Neural crest cell (in vitro differentiated cells): ENCODE data around the gene MPO. TPM values are rescaled to one million over a fixed set of nuclear protein-coding genes. Genes with fewer than 3 reads are reported as not detected.

Experiments used
- DNase-seq: peaks from one replicate; pipeline ENCODE4 v3.0.0; 2021; ENCODE audit warnings: low read depth, mixed read lengths, low spot score
- H3K27ac Mint-ChIP-seq: one replicate; pipeline ENCODE4 v1.8.0; 2021; ENCODE audit warnings: mild to moderate bottlenecking, mixed read lengths; ENCODE audit not compliant: unreplicated experiment
- H3K27me3 Mint-ChIP-seq: 2 replicates; pipeline ENCODE4 v1.8.0; 2021; ENCODE audit warnings: low read depth, mild to moderate bottlenecking, mixed read lengths
- H3K36me3 Mint-ChIP-seq: 2 replicates; pipeline ENCODE4 v1.8.0; 2021; ENCODE audit warnings: low read depth, mild to moderate bottlenecking, mixed read lengths
- H3K4me1 Mint-ChIP-seq: 2 replicates; pipeline ENCODE4 v1.8.0; 2021; ENCODE audit warnings: mixed read lengths
- H3K4me3 Mint-ChIP-seq: one replicate; pipeline ENCODE4 v1.8.0; 2021; ENCODE audit warnings: mild to moderate bottlenecking, mixed read lengths
- H3K9me3 Mint-ChIP-seq: 2 replicates; pipeline ENCODE4 v1.8.0; 2021; ENCODE audit warnings: mixed read lengths
- total RNA-seq: library from RNA; stranded (reverse); gene quantifications from 2 replicates; pipeline ENCODE4 v1.2.1, GENCODE V29; 2021
- TF ChIP-seq, protein P1 (sequence below): fragments of 200-600 bp; sonication (generic); conservative IDR thresholded peaks from 2 replicates; pipeline ENCODE4 v1.5.0; 2021; ENCODE audit warnings: antibody characterized with exemption, mild to moderate bottlenecking

Gene MPO
- total RNA-seq, 1 donor from 2014 or later: not detected

DNA sequence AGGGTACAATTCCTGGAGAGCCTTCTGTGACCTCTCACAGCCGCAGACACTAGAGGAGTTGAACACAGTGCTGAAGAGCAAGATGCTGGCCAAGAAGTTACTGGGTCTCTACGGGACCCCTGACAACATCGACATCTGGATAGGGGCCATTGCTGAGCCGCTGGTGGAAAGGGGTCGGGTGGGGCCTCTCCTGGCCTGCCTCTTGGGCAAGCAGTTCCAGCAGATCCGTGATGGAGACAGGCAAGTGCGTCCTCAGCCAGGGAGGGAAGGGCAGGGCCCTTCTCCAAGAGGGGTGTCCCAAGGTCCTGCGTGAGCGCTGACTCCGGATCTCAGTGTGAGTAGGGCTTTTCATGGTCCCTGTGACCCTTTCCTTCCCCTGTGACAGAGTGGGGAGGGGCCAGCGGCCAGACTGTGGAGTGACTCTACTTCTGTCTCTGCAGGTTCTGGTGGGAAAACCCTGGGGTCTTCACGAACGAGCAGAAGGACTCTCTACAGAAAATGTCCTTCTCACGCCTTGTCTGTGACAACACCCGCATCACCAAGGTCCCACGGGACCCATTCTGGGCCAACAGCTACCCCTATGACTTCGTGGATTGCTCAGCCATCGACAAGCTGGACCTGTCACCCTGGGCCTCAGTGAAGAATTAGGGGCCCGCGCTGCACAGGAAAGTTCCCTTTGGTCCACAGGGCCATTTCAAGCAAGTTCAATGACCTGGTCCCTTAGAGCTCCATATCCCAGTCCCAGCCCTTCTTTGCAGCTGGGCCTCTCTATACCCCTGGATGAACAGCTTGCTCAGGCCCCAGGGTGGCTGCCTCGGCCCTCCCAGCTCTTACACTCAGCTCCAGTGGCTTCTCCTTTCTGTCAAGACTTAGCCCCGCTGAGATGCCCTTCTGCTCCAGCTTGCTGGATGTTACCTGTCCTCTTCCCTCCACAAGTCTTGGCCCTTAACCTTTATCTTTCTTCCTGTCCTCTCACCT is 13.1 kb downstream of the MPO start:
- Mint-ChIP-seq H3K9me3 (no peaks in the 10 kb centered on the region), H3K27ac (no peak overlapping the region), H3K36me3 (no peaks in the 10 kb centered on the region), H3K4me3 (no peak overlapping the region), H3K27me3 (peaks cover 37% of the 10 kb centered on the region), H3K4me1 (no peaks in the 10 kb centered on the region)
- no peak for DNase-seq
- TF ChIP-seq, protein P1, sequence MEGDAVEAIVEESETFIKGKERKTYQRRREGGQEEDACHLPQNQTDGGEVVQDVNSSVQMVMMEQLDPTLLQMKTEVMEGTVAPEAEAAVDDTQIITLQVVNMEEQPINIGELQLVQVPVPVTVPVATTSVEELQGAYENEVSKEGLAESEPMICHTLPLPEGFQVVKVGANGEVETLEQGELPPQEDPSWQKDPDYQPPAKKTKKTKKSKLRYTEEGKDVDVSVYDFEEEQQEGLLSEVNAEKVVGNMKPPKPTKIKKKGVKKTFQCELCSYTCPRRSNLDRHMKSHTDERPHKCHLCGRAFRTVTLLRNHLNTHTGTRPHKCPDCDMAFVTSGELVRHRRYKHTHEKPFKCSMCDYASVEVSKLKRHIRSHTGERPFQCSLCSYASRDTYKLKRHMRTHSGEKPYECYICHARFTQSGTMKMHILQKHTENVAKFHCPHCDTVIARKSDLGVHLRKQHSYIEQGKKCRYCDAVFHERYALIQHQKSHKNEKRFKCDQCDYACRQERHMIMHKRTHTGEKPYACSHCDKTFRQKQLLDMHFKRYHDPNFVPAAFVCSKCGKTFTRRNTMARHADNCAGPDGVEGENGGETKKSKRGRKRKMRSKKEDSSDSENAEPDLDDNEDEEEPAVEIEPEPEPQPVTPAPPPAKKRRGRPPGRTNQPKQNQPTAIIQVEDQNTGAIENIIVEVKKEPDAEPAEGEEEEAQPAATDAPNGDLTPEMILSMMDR: no peak

DNA sequence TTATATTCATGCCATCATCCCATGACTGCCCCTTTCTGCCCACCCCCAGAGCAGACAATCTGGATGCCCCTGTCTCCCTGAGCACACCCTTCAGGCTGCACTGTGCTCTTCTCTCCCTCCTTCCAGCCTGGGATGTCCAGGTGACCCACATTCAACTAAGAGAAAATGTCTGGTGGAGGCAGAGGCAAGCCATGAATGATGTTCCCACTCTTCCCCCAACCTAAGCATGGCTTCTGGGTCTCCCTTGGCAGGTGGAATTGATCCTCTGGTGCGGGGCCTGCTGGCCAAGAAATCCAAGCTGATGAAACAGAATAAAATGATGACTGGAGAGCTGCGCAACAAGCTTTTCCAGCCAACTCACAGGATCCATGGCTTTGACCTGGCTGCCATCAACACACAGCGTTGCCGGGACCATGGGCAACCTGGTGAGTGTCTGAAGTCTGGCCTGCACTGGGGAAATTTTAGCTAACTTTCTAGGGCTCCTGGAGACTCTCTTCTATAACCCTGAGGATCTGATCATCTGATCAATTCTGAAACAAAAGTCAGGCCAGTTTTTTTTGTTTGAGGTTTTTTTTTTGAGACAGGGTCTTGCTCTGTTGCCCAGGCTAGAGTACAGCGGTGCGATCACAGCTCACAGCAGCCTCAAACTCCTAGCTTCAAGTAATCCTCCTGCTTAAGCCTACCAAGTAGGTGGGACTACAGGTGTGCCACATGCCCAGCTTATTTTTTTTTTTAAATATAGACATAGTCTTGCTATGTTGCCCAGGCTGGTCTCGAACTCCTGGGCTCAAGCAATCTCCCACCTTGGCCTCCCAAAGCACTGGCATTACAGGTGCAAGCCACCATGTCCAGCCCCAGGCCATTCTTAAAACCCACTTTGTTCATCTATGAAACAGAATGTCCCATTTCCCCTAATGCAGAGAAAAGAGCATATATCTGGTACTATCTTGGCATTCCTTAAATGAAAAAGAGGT is 14.5 kb downstream of the MPO start:
- Mint-ChIP-seq H3K4me1 (no peaks in the 10 kb centered on the region), H3K4me3 (no peak overlapping the region), H3K9me3 (no peaks in the 10 kb centered on the region), H3K36me3 (no peaks in the 10 kb centered on the region), H3K27ac (no peak overlapping the region), H3K27me3 (peaks cover 52% of the 10 kb centered on the region)
- TF ChIP-seq, protein P1: no peak
- DNase-seq: no peak

DNA sequence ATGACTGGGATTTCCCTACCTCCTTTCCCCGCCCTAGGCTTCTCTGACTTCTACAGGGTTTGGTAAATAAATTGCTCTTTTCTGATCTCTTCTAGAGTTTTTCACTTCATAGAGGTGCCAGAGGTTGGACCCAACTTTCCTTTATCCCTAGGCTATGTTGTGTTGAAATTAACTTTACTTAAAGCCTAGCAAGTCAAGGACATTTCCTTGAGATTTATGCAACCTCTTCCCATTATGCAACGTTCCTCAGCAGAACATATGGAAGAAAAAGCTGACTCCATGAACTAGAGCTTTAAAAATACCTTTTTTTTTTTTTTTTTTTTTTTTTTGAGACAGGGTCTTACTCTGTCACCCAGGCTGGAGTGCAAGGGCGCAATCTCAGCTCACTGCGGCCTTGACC is 15.5 kb downstream of the MPO start:
- H3K36me3 Mint-ChIP-seq: no peaks in the 10 kb centered on the region
- peaks cover 3% of the 10 kb centered on the region for H3K9me3 Mint-ChIP-seq
- no peak overlapping the region for H3K27ac Mint-ChIP-seq
- H3K27me3 Mint-ChIP-seq: peaks cover 61% of the 10 kb centered on the region
- no peak for DNase-seq
- no peaks in the 10 kb centered on the region for H3K4me1 Mint-ChIP-seq
- H3K4me3 Mint-ChIP-seq: no peak overlapping the region
- TF ChIP-seq, protein P1: no peak

- Mint-ChIP-seq H3K27ac (no peak overlapping the region), H3K36me3 (no peaks in the 10 kb centered on the region), H3K4me1 (no peaks in the 10 kb centered on the region), H3K27me3 (peaks cover 68% of the 10 kb centered on the region), H3K4me3 (no peak overlapping the region), H3K9me3 (peaks cover 5% of the 10 kb centered on the region)
- DNase-seq: no peak
- TF ChIP-seq, protein P1: no peak
Observed at GRCh38 chr17:58264407-58265103, 16.2 kb downstream of the MPO start.

DNA sequence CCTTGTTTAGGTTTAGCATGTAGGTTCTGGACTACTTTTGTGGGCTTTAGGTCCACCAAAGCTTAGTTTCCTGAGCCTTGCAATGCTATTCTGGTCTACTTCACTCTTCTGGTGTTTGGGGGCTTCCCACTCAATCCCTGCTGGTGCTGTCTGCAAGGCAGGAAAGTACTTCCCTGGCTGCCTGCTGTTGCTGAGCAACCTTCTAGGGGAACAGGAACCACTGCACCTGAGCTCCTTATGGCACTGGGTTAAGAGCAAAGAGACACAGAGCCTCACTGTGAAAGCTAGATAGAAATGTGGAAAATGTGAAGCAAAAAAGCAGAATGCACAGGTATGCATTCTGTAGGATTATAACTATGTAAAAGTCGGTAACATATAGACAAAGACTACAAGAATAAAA is 17.0 kb downstream of the MPO start:
- Mint-ChIP-seq H3K4me1 (no peaks in the 10 kb centered on the region), H3K27ac (no peak overlapping the region), H3K4me3 (no peak overlapping the region), H3K36me3 (no peaks in the 10 kb centered on the region), H3K9me3 (peaks cover 5% of the 10 kb centered on the region), H3K27me3 (peaks cover 76% of the 10 kb centered on the region)
- no peak for DNase-seq
- TF ChIP-seq, protein P1: no peak
